Fibroblast of lung (primary cell): ENCODE results near the gene NKD1. TPM values are rescaled to one million over a fixed set of nuclear protein-coding genes. Genes with fewer than 3 reads are reported as not detected.
"Not testable (repeated sequence)": the region's sequence is repeated elsewhere in the genome, so short reads cannot be mapped to it uniquely, and the experiment has no call there.

Source experiments
- DNase-seq, 2 donors: peaks; one replicate each; pipeline versions ENCODE4 v3.0.0 to v3.0.0-alpha.2; 2010; ENCODE audit warnings: low read depth in 2 of 2
- H2AFZ ChIP-seq: 2 replicates; pipeline ENCODE4 v1.5.1; 2012; ENCODE audit warnings: low read length, control low read depth, inconsistent platforms
- H3K27ac ChIP-seq: 2 replicates; pipeline ENCODE4 v1.5.1; 2011; ENCODE audit warnings: low read length, control low read depth; ENCODE audit not compliant: insufficient read depth
- H3K27me3 ChIP-seq: 2 replicates; pipeline ENCODE4 v1.5.1; 2011; ENCODE audit warnings: mild to moderate bottlenecking, low read length; ENCODE audit not compliant: control insufficient read depth, insufficient read depth
- H3K36me3 ChIP-seq: 2 replicates; pipeline ENCODE4 v1.5.1; 2011; ENCODE audit warnings: low read length; ENCODE audit not compliant: control insufficient read depth, insufficient read depth
- H3K4me1 ChIP-seq: 2 replicates; pipeline ENCODE4 v1.5.1; 2011; ENCODE audit warnings: low read length; ENCODE audit not compliant: control insufficient read depth, insufficient read depth; ENCODE audit errors: extremely low read depth
- H3K4me2 ChIP-seq: 2 replicates; pipeline ENCODE4 v1.5.1; 2011; ENCODE audit warnings: low read length, control low read depth; ENCODE audit not compliant: insufficient read depth; ENCODE audit errors: extremely low read depth
- H3K4me3 ChIP-seq, 4 experiments: fragments of 200-600 bp in 1 of 4; sonication (generic) in 1 of 4; replicated peaks in 1 of 4; 2 replicates each; pipeline ENCODE4 v1.5.1; 2011 to 2016; ENCODE audit warnings: low read length in 4 of 4, low read depth in 3 of 4, mild to moderate bottlenecking in 3 of 4, control low read depth in 2 of 4, inconsistent platforms in 1 of 4, mixed read lengths in 1 of 4; ENCODE audit not compliant: insufficient read depth in 1 of 4; ENCODE audit errors: control extremely low read depth in 1 of 4
- H3K79me2 ChIP-seq: 2 replicates; pipeline ENCODE4 v1.5.1; 2012; ENCODE audit warnings: mild to moderate bottlenecking, low read length, inconsistent platforms; ENCODE audit not compliant: control insufficient read depth, insufficient read depth
- H3K9ac ChIP-seq: 2 replicates; pipeline ENCODE4 v1.5.1; 2011; ENCODE audit warnings: mild to moderate bottlenecking, low read length, control low read depth; ENCODE audit not compliant: insufficient read depth
- H3K9me3 ChIP-seq: 2 replicates; pipeline ENCODE4 v1.5.1; 2012; ENCODE audit warnings: low read depth, low read length; ENCODE audit not compliant: control insufficient read depth, insufficient read depth
- H4K20me1 ChIP-seq: 2 replicates; pipeline ENCODE4 v1.5.1; 2011; ENCODE audit warnings: low read length; ENCODE audit not compliant: control insufficient read depth, insufficient read depth; ENCODE audit errors: extremely low read depth
- CTCF ChIP-seq, 2 donors: IDR thresholded peaks in 1 of 2; conservative IDR thresholded peaks in 1 of 2; 1 replicate in 1 of 2; 2 replicates in 1 of 2; pipeline ENCODE4 v1.5.1; 2011 to 2012; ENCODE audit warnings: low read length in 2 of 2, control low read depth in 1 of 2, inconsistent platforms in 1 of 2, low read depth in 1 of 2, mild to moderate bottlenecking in 1 of 2
- EZH2 ChIP-seq: IDR thresholded peaks from 2 replicates; pipeline ENCODE4 v1.5.1; 2012; ENCODE audit warnings: low read length, control low read depth, mild to moderate bottlenecking; ENCODE audit errors: missing control alignments
- polyA plus RNA-seq, 2 donors: library from polyadenylated mRNA; depleted of rRNA in 1 of 2; stranded (reverse) in 1 of 2; unstranded in 1 of 2; fragments of >200 nt; gene quantifications; 2 replicates each; pipeline ENCODE4 v1.2.1, GENCODE V29; 2011 to 2012; ENCODE audit warnings: missing spikeins in 1 of 2
- total RNA-seq: library from RNA; depleted of rRNA; stranded (reverse); fragments of >200 nt; gene quantifications from 2 replicates; pipeline ENCODE4 v1.2.1, GENCODE V29; 2014

The NKD1 gene
- total and polyA plus RNA-seq, 2 donors (not counting 1 experiment from before 2014, with no cell fraction given), result under 0.01 to 0.12 TPM

GRCh38 chr16:50534556-50534955, 13.6 kb upstream of the NKD1 start:
- no peak overlapping the region for H2AFZ ChIP-seq
- no peaks in the 10 kb centered on the region for H4K20me1 ChIP-seq
- TF ChIP-seq CTCF (conservative IDR thresholded peaks at IDR 0.05 in 1 of 2, IDR thresholded peaks at IDR 0.05 in 1 of 2; ENCODE audit: low read depth in 1 of 2, low read length in 2 of 2) (no peak), EZH2 (no peak)
- no peaks in the 10 kb centered on the region for H3K9me3 ChIP-seq
- no peak for DNase-seq
- H3K4me1 ChIP-seq, result no peaks in the 10 kb centered on the region
- no peak overlapping the region for H3K4me3 ChIP-seq
- no peaks in the 10 kb centered on the region for H3K79me2 ChIP-seq
- H3K27ac ChIP-seq, result no peak overlapping the region
- no peak overlapping the region for H3K9ac ChIP-seq
- no peaks in the 10 kb centered on the region for H3K36me3 ChIP-seq
- H3K4me2 ChIP-seq, result no peak overlapping the region
- no peaks in the 10 kb centered on the region for H3K27me3 ChIP-seq

GRCh38 chr16:50534958-50535357, 13.2 kb upstream of the NKD1 start:
- TF ChIP-seq CTCF (conservative IDR thresholded peaks at IDR 0.05 in 1 of 2, IDR thresholded peaks at IDR 0.05 in 1 of 2; ENCODE audit: low read depth in 1 of 2, low read length in 2 of 2), result no peak
- no peak for TF ChIP-seq EZH2
- H3K9ac ChIP-seq, result no peak overlapping the region
- no peak for DNase-seq
- no peak overlapping the region for H3K4me3 ChIP-seq
- no peak overlapping the region for H2AFZ ChIP-seq
- H3K27me3 ChIP-seq, result no peaks in the 10 kb centered on the region
- no peak overlapping the region for H3K27ac ChIP-seq
- no peaks in the 10 kb centered on the region for H4K20me1 ChIP-seq
- no peaks in the 10 kb centered on the region for H3K9me3 ChIP-seq
- H3K79me2 ChIP-seq, result no peaks in the 10 kb centered on the region
- no peak overlapping the region for H3K4me2 ChIP-seq
- no peaks in the 10 kb centered on the region for H3K4me1 ChIP-seq
- H3K36me3 ChIP-seq, result no peaks in the 10 kb centered on the region

- Histone ChIP-seq H3K36me3 (no peaks in the 10 kb centered on the region), H3K27me3 (no peaks in the 10 kb centered on the region), H3K27ac (no peak overlapping the region), H3K4me3 (no peak overlapping the region), H3K9ac (no peak overlapping the region), H3K9me3 (no peaks in the 10 kb centered on the region), H4K20me1 (no peaks in the 10 kb centered on the region), H3K4me1 (no peaks in the 10 kb centered on the region), H3K79me2 (no peaks in the 10 kb centered on the region), H2AFZ (no peak overlapping the region), H3K4me2 (no peak overlapping the region)
- TF ChIP-seq CTCF (conservative IDR thresholded peaks at IDR 0.05 in 1 of 2, IDR thresholded peaks at IDR 0.05 in 1 of 2; ENCODE audit: low read depth in 1 of 2, low read length in 2 of 2) (no peak), EZH2 (no peak)
- no peak for DNase-seq
These were observed 12.5 kb upstream of the NKD1 start for GRCh38 chr16:50535506-50536257.

GRCh38 chr16:50536258-50536645, 11.9 kb upstream of the NKD1 start:
- not testable (repeated sequence) for H4K20me1 ChIP-seq, H3K9me3 ChIP-seq, H3K79me2 ChIP-seq, H3K36me3 ChIP-seq, H3K27ac ChIP-seq, H3K27me3 ChIP-seq, H3K4me2 ChIP-seq, H3K9ac ChIP-seq, H3K4me3 ChIP-seq, H2AFZ ChIP-seq, H3K4me1 ChIP-seq, DNase-seq
